ENCODE data around the gene BIRC5.

DNA sequence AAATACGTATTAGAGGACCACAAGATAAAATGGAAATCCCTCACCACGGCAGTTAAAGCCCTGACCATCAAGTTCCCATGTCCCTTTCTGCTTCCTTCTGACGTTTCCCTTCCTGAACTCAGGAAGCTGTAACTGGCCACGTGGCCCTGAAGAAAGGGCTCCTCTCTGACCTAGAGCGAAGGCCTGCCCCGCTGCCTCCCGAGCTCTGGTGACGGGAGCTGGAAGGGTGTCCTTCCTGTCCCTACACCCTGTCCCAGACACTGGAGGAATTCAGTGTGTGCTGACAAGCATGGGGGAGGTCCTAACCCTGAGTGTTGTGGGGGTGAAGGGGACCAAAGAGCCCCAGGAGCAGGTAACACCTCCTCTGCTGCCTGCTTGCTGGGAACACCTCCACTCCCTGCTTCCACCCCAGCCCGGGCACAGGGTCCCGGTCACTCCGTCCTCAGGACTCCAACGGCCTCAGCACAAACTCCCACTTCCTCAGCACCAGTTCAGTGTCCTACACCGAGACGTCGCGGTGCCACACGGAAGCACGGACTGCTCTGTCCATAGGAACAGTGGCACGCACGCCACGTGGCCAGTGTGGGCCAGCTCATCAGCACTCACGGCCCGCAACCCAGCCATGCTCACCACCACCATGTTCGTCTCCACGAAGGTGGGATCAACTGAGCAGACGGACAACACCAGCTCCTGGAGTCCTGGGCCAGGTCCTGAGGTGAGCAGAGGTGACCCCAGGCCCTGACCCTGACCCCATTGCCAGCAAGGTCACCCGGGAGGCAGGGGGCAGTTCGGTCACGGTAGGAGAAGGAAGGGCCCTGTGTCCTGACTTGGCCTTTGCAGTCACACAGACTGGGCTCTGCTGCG is 34.2 kb downstream of the BIRC5 start:
- TF ChIP-seq POLR2AphosphoS5 (IDR thresholded peaks at IDR 0.05; ENCODE audit: borderline replicate concordance, low read depth, low read length), result no peak
- TF ChIP-seq EZH2 (IDR thresholded peaks at IDR 0.05), result no peak

Measured in SK-N-MC (cell line).